GM18498 (cell line): ENCODE data around the gene STK10.

Source experiments
- ATAC-seq: cut with Tn5 transposase; IDR thresholded peaks from one replicate; pipeline ENCODE4 v1.9.1; 2021; ENCODE audit warnings: mild to moderate bottlenecking, moderate library complexity; ENCODE audit not compliant: unreplicated experiment

Gene STK10

GRCh38 chr5:172144931-172145869 is 42.8 kb downstream of the STK10 start:
- no peak for ATAC-seq

GRCh38 chr5:172144291-172144815 is 43.7 kb downstream of the STK10 start:
- no peak for ATAC-seq

GRCh38 chr5:172143875-172144274 is 44.1 kb downstream of the STK10 start:
- no peak for ATAC-seq

- ATAC-seq = no peak
Observed at GRCh38 chr5:172142709-172143215, 45.3 kb downstream of the STK10 start.

GRCh38 chr5:172141949-172142319 is 46.1 kb downstream of the STK10 start:
- ATAC-seq = no peak

- no peak for ATAC-seq
Observed at GRCh38 chr5:172140866-172141265, 47.2 kb downstream of the STK10 start.

GRCh38 chr5:172140120-172140519 is 47.9 kb downstream of the STK10 start:
- ATAC-seq = no peak

GRCh38 chr5:172137046-172137445 is 51.0 kb downstream of the STK10 start:
- no peak for ATAC-seq

GRCh38 chr5:172133359-172134029 is 54.5 kb downstream of the STK10 start:
- ATAC-seq = no peak

- no peak for ATAC-seq
Observed at GRCh38 chr5:172131690-172132089, 56.3 kb downstream of the STK10 start.

GRCh38 chr5:172129256-172129910 is 58.6 kb downstream of the STK10 start:
- ATAC-seq = no peak

- no peak for ATAC-seq
Observed at GRCh38 chr5:172127581-172127980, 60.4 kb downstream of the STK10 start.

- ATAC-seq = no peak
Observed at GRCh38 chr5:172123269-172123692, 64.7 kb downstream of the STK10 start.

GRCh38 chr5:172119921-172120688 is 67.9 kb downstream of the STK10 start:
- no peak for ATAC-seq

- ATAC-seq = no peak
Observed at GRCh38 chr5:172118891-172119290, 69.1 kb downstream of the STK10 start.

- no peak for ATAC-seq
Observed at GRCh38 chr5:172117977-172118701, 69.9 kb downstream of the STK10 start.

- ATAC-seq = no peak
Observed at GRCh38 chr5:172115541-172115982, 72.5 kb downstream of the STK10 start.

GRCh38 chr5:172114875-172115422 is 73.1 kb downstream of the STK10 start:
- peak; percentile 61 for ATAC-seq

GRCh38 chr5:172113036-172113435 is 75.0 kb downstream of the STK10 start:
- peak; percentile 30 for ATAC-seq
